Karpas-422 (cell line): ENCODE results near the gene CINP. TPM values are rescaled to one million over a fixed set of nuclear protein-coding genes. Genes with fewer than 3 reads are reported as not detected.
"Not testable (repeated sequence)": the region's sequence is repeated elsewhere in the genome, so short reads cannot be mapped to it uniquely, and the experiment has no call there.

Experiments
- DNase-seq: peaks from one replicate; pipeline ENCODE4 v3.0.0-alpha.2; 2015
- H2AFZ ChIP-seq: fragments of 200-600 bp; sonication (generic); 2 replicates; pipeline ENCODE4 v1.6.1; 2014; ENCODE audit warnings: antibody characterized with exemption, low read length, mixed read lengths
- H3K27ac ChIP-seq: fragments of 200-600 bp; sonication (generic); 2 replicates; pipeline ENCODE4 v1.5.1; 2014; ENCODE audit warnings: mild to moderate bottlenecking, low read length, moderate library complexity
- H3K27me3 ChIP-seq: fragments of 200-600 bp; sonication (generic); 2 replicates; pipeline ENCODE4 v1.6.1; 2014; ENCODE audit warnings: low read length, mixed read lengths
- H3K36me3 ChIP-seq: fragments of 200-600 bp; sonication (generic); 2 replicates; pipeline ENCODE4 v1.6.1; 2014; ENCODE audit warnings: low read length, mixed read lengths; ENCODE audit not compliant: insufficient read depth
- H3K4me1 ChIP-seq: fragments of 200-600 bp; sonication (generic); 2 replicates; pipeline ENCODE4 v1.6.1; 2014; ENCODE audit warnings: mild to moderate bottlenecking, low read length, mixed read lengths
- H3K4me2 ChIP-seq: fragments of 200-600 bp; sonication (generic); 2 replicates; pipeline ENCODE4 v1.6.1; 2014; ENCODE audit warnings: low read length, low read depth, mild to moderate bottlenecking; ENCODE audit not compliant: poor library complexity, severe bottlenecking
- H3K4me3 ChIP-seq: fragments of 200-600 bp; sonication (generic); 2 replicates; pipeline ENCODE4 v1.5.1; 2014; ENCODE audit warnings: mild to moderate bottlenecking, antibody characterized with exemption, low read length, mixed read lengths
- H3K79me2 ChIP-seq: fragments of 200-600 bp; sonication (generic); 2 replicates; pipeline ENCODE4 v1.6.1; 2014; ENCODE audit warnings: mild to moderate bottlenecking, low read length, mixed read lengths
- H3K9ac ChIP-seq: fragments of 200-600 bp; sonication (generic); 2 replicates; pipeline ENCODE4 v1.6.0; 2014; ENCODE audit warnings: low read length
- H3K9me2 ChIP-seq: fragments of 200-600 bp; sonication (generic), shearing (Covaris generic); replicated peaks from 2 replicates; pipeline ENCODE4 v1.6.0; 2014; ENCODE audit warnings: mild to moderate bottlenecking, low read length, moderate library complexity; ENCODE audit not compliant: insufficient read depth
- H3K9me3 ChIP-seq: fragments of 300-700, 200-600 bp; sonication (generic); 2 replicates; pipeline ENCODE4 v1.6.1; 2014; ENCODE audit warnings: low read length, mixed read lengths
- H4K20me1 ChIP-seq: fragments of 200-600 bp; sonication (generic); 2 replicates; pipeline ENCODE4 v1.6.1; 2014; ENCODE audit warnings: mild to moderate bottlenecking, antibody characterized with exemption, low read length, low read depth; ENCODE audit not compliant: insufficient read depth
- total RNA-seq: library from RNA; depleted of rRNA; stranded (reverse); fragments of >200 nt; shearing (Covaris generic); gene quantifications from 2 replicates; pipeline ENCODE4 v1.2.3, GENCODE V29; 2014; ENCODE audit warnings: low replicate concordance

The CINP gene
- total RNA-seq, 1 experiment from 2014 or later = 37.9 TPM

GRCh38 chr14:102338724-102339123 is 24.0 kb downstream of the CINP start:
- H3K36me3 ChIP-seq = peaks cover 21% of the 10 kb centered on the region; the same call in 1 of the 2 replicates
- no peaks in the 10 kb centered on the region for H3K79me2 ChIP-seq
- no peaks in the 10 kb centered on the region for H3K27me3 ChIP-seq
- H2AFZ ChIP-seq = no peak overlapping the region
- H3K4me3 ChIP-seq = no peak overlapping the region
- H3K4me2 ChIP-seq = no peak overlapping the region
- no peak for DNase-seq
- H3K9me2 ChIP-seq = no peaks in the 10 kb centered on the region
- H4K20me1 ChIP-seq = no peaks in the 10 kb centered on the region
- H3K9me3 ChIP-seq = no peaks in the 10 kb centered on the region
- no peak overlapping the region for H3K27ac ChIP-seq
- H3K4me1 ChIP-seq = no peaks in the 10 kb centered on the region
- H3K9ac ChIP-seq = no peak overlapping the region

- Histone ChIP-seq H3K9me3 (no peaks in the 10 kb centered on the region), H4K20me1 (no peaks in the 10 kb centered on the region; the same call in 1 of the 2 replicates), H3K36me3 (peaks cover 20% of the 10 kb centered on the region; the same call in 1 of the 2 replicates), H3K4me2 (no peak overlapping the region), H3K9ac (no peak overlapping the region), H3K9me2 (no peaks in the 10 kb centered on the region), H2AFZ (no peak overlapping the region), H3K4me1 (no peaks in the 10 kb centered on the region), H3K4me3 (no peak overlapping the region), H3K27me3 (no peaks in the 10 kb centered on the region), H3K79me2 (no peaks in the 10 kb centered on the region), H3K27ac (no peak overlapping the region)
- DNase-seq = no peak
Measured at GRCh38 chr14:102335163-102335562, 27.5 kb downstream of the CINP start.

GRCh38 chr14:102333795-102334705 is 28.6 kb downstream of the CINP start:
- H3K27me3 ChIP-seq = no peaks in the 10 kb centered on the region
- H3K36me3 ChIP-seq = peaks cover 19% of the 10 kb centered on the region; the same call in 1 of the 2 replicates
- no peak overlapping the region for H2AFZ ChIP-seq
- H3K9ac ChIP-seq = no peak overlapping the region
- H3K4me2 ChIP-seq = no peak overlapping the region
- no peaks in the 10 kb centered on the region for H3K9me3 ChIP-seq
- no peaks in the 10 kb centered on the region for H3K9me2 ChIP-seq
- no peaks in the 10 kb centered on the region for H3K79me2 ChIP-seq
- no peaks in the 10 kb centered on the region for H3K4me1 ChIP-seq
- no peak for DNase-seq
- no peak overlapping the region for H3K27ac ChIP-seq
- H4K20me1 ChIP-seq = no peaks in the 10 kb centered on the region; the same call in 1 of the 2 replicates
- no peak overlapping the region for H3K4me3 ChIP-seq

GRCh38 chr14:102333390-102333789 is 29.3 kb downstream of the CINP start:
- H4K20me1 ChIP-seq = no peaks in the 10 kb centered on the region; the same call in 1 of the 2 replicates
- H2AFZ ChIP-seq = no peak overlapping the region
- peaks cover 15% of the 10 kb centered on the region; the same call in 1 of the 2 replicates for H3K36me3 ChIP-seq
- no peaks in the 10 kb centered on the region for H3K9me2 ChIP-seq
- no peaks in the 10 kb centered on the region for H3K27me3 ChIP-seq
- peaks cover 3% of the 10 kb centered on the region; the same call in 1 of the 2 replicates for H3K79me2 ChIP-seq
- H3K9ac ChIP-seq = no peak overlapping the region
- no peak overlapping the region for H3K27ac ChIP-seq
- no peaks in the 10 kb centered on the region for H3K9me3 ChIP-seq
- no peak overlapping the region for H3K4me2 ChIP-seq
- DNase-seq = no peak
- H3K4me3 ChIP-seq = no peak overlapping the region
- no peaks in the 10 kb centered on the region for H3K4me1 ChIP-seq

- no peaks in the 10 kb centered on the region for H3K9me2 ChIP-seq
- H3K9me3 ChIP-seq = no peaks in the 10 kb centered on the region
- H3K4me1 ChIP-seq = no peaks in the 10 kb centered on the region
- no peaks in the 10 kb centered on the region; the same call in 1 of the 2 replicates for H4K20me1 ChIP-seq
- DNase-seq = no peak
- H3K79me2 ChIP-seq = peaks cover 3% of the 10 kb centered on the region; the same call in 1 of the 2 replicates
- H2AFZ ChIP-seq = no peak overlapping the region
- H3K27me3 ChIP-seq = no peaks in the 10 kb centered on the region
- H3K4me3 ChIP-seq = no peak overlapping the region
- no peak overlapping the region for H3K9ac ChIP-seq
- H3K4me2 ChIP-seq = no peak overlapping the region
- peaks cover 3% of the 10 kb centered on the region; the same call in 1 of the 2 replicates for H3K36me3 ChIP-seq
- no peak overlapping the region for H3K27ac ChIP-seq
Measured at GRCh38 chr14:102330806-102331205, 31.9 kb downstream of the CINP start.

GRCh38 chr14:102329381-102329780 is 33.3 kb downstream of the CINP start:
- not testable (repeated sequence) for H3K9me2 ChIP-seq, H3K36me3 ChIP-seq, H3K27me3 ChIP-seq, H3K4me1 ChIP-seq, H4K20me1 ChIP-seq, H3K79me2 ChIP-seq, H3K9ac ChIP-seq, H2AFZ ChIP-seq, H3K9me3 ChIP-seq, H3K4me2 ChIP-seq, H3K4me3 ChIP-seq, H3K27ac ChIP-seq, DNase-seq

- Histone ChIP-seq H3K9me3 (no peaks in the 10 kb centered on the region), H3K9me2 (no peaks in the 10 kb centered on the region), H3K4me1 (peaks cover 5% of the 10 kb centered on the region; the same call in 1 of the 2 replicates), H3K36me3 (peaks cover 8% of the 10 kb centered on the region; the same call in 1 of the 2 replicates), H4K20me1 (no peaks in the 10 kb centered on the region; the same call in 1 of the 2 replicates), H3K27ac (no peak overlapping the region), H3K4me3 (no peak overlapping the region), H3K79me2 (peaks cover 26% of the 10 kb centered on the region), H3K9ac (no peak overlapping the region), H2AFZ (no peak overlapping the region), H3K4me2 (no peak overlapping the region), H3K27me3 (no peaks in the 10 kb centered on the region)
- no peak for DNase-seq
Measured at GRCh38 chr14:102326583-102326982, 36.1 kb downstream of the CINP start.

- Histone ChIP-seq H3K27ac (no peak overlapping the region), H2AFZ (no peak overlapping the region), H3K4me3 (no peak overlapping the region), H3K4me2 (no peak overlapping the region), H3K79me2 (peaks cover 34% of the 10 kb centered on the region), H4K20me1 (no peaks in the 10 kb centered on the region; the same call in 1 of the 2 replicates), H3K9me3 (no peaks in the 10 kb centered on the region), H3K4me1 (peaks cover 11% of the 10 kb centered on the region), H3K9me2 (no peaks in the 10 kb centered on the region), H3K36me3 (peaks cover 7% of the 10 kb centered on the region; the same call in 1 of the 2 replicates), H3K27me3 (no peaks in the 10 kb centered on the region), H3K9ac (no peak overlapping the region)
- DNase-seq = no peak
Measured at GRCh38 chr14:102325791-102326345, 36.8 kb downstream of the CINP start.
